Activated B cell treated with CpG ODN at 0.5 μM for 24 hours (primary cell): ENCODE results near the gene LDLR. TPM values are rescaled to one million over a fixed set of nuclear protein-coding genes. Genes with fewer than 3 reads are reported as not detected.
"Not testable (repeated sequence)": the region's sequence is repeated elsewhere in the genome, so short reads cannot be mapped to it uniquely, and the experiment has no call there.

Experiments used
- ATAC-seq: fragments of 200-7000 bp; cut with Tn5 transposase; one replicate; pipeline ENCODE4 v1.10.0; 2021; ENCODE audit warnings: low read depth, mild to moderate bottlenecking, moderate library complexity
- CTCF ChIA-PET: fragments of 350-600 bp; sonication (Branson Sonifier 250); formaldehyde crosslinking; loops from one replicate; lab custom pipeline; 2021; ENCODE audit warnings: antibody characterized with exemption; lab: Charles Lee
- POLR2A ChIA-PET: fragments of 350-600 bp; sonication (Branson Sonifier 250); formaldehyde crosslinking; loops from one replicate; lab custom pipeline; 2021; ENCODE audit warnings: antibody characterized with exemption; lab: Charles Lee
- DNase-seq: peaks from one replicate; pipeline ENCODE4 v3.0.0; 2022
- H3K27ac Mint-ChIP-seq: one replicate; pipeline ENCODE4 v1.8.0; 2020; ENCODE audit warnings: mixed read lengths
- H3K27me3 Mint-ChIP-seq: one replicate; pipeline ENCODE4 v1.8.0; 2021; ENCODE audit warnings: mixed read lengths
- H3K36me3 Mint-ChIP-seq: one replicate; pipeline ENCODE4 v1.8.0; 2021; ENCODE audit warnings: low read depth, mixed read lengths
- H3K4me1 Mint-ChIP-seq: one replicate; pipeline ENCODE4 v1.8.0; 2021; ENCODE audit warnings: mixed read lengths
- H3K4me3 Mint-ChIP-seq: one replicate; pipeline ENCODE4 v1.8.0; 2020; ENCODE audit warnings: mild to moderate bottlenecking, mixed read lengths
- H3K9me3 Mint-ChIP-seq: one replicate; pipeline ENCODE4 v1.8.0; 2020; ENCODE audit warnings: mixed read lengths
- intact Hi-C: fragments of 100-400 bp; cut with micrococcal nuclease; formaldehyde crosslinking; loops from one replicate; pipeline ENCODE4 v1.15.1; 2024
- total RNA-seq: library from RNA; stranded (reverse); gene quantifications from 2 replicates; pipeline ENCODE4 v1.2.3, GENCODE V29; 2022
- TF ChIP-seq, protein P1 (sequence below): fragments of 200-600 bp; IDR thresholded peaks from one replicate; pipeline ENCODE4 v1.8.0; 2022; ENCODE audit warnings: antibody characterized with exemption, mild to moderate bottlenecking

Gene LDLR
- total RNA-seq, 1 donor from 2014 or later, result 20.9 TPM

DNA sequence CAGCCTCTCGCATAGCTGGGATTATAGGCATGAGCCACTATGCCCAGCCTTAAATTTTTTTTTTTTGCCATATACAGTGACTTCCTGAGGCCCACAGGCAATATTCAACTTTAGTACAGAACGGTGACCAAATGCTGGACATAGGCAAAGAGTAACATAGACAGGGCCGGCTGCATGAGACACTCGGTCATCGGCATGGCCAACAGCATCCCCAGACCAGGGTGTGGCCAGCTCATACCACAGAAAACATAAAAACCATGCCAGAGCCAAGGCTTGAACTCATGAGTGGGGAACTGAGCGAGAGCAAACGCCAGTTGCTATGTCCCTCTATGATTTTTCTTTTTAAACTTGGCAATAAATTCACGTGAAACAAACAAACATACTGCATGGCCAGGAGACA, 91.1 kb downstream of the LDLR start:
- H3K4me3 Mint-ChIP-seq, result peak overlapping the region; percentile 70
- no peaks in the 10 kb centered on the region for H3K9me3 Mint-ChIP-seq
- H3K4me1 Mint-ChIP-seq, result peaks cover 20% of the 10 kb centered on the region
- peak overlapping the region; percentile 21 for H3K27ac Mint-ChIP-seq
- ChIA-PET CTCF (no interaction called here), POLR2A (interaction anchor here (0.6 kb wide), 2 partner anchors 32 to 143 kb away, joined by 3 to 4 read pairs; no protein-coding TSS in a partner anchor)
- TF ChIP-seq, protein P1, sequence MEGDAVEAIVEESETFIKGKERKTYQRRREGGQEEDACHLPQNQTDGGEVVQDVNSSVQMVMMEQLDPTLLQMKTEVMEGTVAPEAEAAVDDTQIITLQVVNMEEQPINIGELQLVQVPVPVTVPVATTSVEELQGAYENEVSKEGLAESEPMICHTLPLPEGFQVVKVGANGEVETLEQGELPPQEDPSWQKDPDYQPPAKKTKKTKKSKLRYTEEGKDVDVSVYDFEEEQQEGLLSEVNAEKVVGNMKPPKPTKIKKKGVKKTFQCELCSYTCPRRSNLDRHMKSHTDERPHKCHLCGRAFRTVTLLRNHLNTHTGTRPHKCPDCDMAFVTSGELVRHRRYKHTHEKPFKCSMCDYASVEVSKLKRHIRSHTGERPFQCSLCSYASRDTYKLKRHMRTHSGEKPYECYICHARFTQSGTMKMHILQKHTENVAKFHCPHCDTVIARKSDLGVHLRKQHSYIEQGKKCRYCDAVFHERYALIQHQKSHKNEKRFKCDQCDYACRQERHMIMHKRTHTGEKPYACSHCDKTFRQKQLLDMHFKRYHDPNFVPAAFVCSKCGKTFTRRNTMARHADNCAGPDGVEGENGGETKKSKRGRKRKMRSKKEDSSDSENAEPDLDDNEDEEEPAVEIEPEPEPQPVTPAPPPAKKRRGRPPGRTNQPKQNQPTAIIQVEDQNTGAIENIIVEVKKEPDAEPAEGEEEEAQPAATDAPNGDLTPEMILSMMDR, result no peak
- intact Hi-C loops, result loop anchor here (1.0 kb wide), 1 partner anchor 17 kb away; the partner anchor contains the start of gene KANK2
- DNase-seq (no peak), ATAC-seq (no peak)
- H3K27me3 Mint-ChIP-seq, result peaks cover 11% of the 10 kb centered on the region
- no peaks in the 10 kb centered on the region for H3K36me3 Mint-ChIP-seq

DNA sequence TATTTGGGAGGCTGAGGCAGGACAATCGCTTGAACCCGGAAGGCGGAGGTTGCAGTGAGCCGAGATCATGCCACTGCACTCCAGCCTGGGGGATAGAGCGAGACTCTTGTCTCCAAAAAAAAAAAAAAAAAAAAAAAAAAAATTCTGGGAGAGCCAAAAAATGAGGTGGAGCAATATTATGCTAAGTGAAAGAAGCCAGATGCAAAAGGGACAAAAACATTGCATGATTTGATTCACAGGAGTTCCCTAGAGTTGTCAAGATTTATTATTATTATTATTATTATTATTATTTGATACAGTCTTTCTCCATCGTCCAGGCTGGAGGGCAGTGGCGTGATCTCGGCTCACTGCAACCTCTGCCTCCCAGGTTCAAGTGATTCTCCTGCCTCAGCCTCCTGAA, 91.7 kb downstream of the LDLR start:
- intact Hi-C loops, result loop anchor here (1.0 kb wide), 1 partner anchor 16 kb away; the partner anchor contains the start of gene KANK2
- H3K27ac Mint-ChIP-seq, ATAC-seq, H3K9me3 Mint-ChIP-seq, H3K36me3 Mint-ChIP-seq, DNase-seq, CTCF ChIA-PET, H3K4me3 Mint-ChIP-seq: not testable (repeated sequence)
- Mint-ChIP-seq H3K4me1 (peaks cover 20% of the 10 kb centered on the region), H3K27me3 (peaks cover 11% of the 10 kb centered on the region)
- POLR2A ChIA-PET, result interaction anchor here (0.6 kb wide), 2 partner anchors 31 to 143 kb away, joined by 3 to 4 read pairs; no protein-coding TSS in a partner anchor

DNA sequence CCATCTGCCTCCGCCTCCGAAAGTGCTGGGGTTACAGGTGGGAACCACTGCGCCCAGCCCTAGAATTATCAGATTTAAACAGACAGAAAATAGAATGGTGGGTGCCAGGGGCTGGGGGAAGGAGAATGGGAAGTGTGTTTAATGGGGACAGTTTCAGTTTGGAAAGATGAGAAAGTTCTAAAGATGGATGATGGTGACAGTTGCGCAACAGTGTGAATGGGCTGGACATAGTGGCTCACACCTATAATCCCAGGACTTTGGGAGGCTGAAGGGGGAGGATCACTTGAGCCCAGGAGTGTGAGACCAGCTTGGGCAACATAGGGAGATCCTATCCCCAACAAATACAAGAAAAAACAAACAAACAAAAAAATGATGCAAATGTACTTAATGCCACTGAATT, 92.2 kb downstream of the LDLR start:
- Mint-ChIP-seq H3K9me3 (no peaks in the 10 kb centered on the region), H3K4me1 (peaks cover 20% of the 10 kb centered on the region), H3K36me3 (no peaks in the 10 kb centered on the region), H3K27me3 (peaks cover 11% of the 10 kb centered on the region), H3K4me3 (no peak overlapping the region), H3K27ac (peak overlapping the region; percentile 12)
- TF ChIP-seq, protein P1, result no peak
- ChIA-PET POLR2A (no interaction called here), CTCF (no interaction called here)
- intact Hi-C loops, result no loop called here
- DNase-seq (no peak), ATAC-seq (no peak)

Other genes starting within 250 kb of the LDLR start
- 0.62 and 1.0 TPM in 2 replicates for gene C19orf38, start 241.0 kb upstream of the LDLR start, total RNA-seq
- gene CARM1, start 217.9 kb upstream of the LDLR start, total RNA-seq, result 32.3 and 39.1 TPM in 2 replicates
- 23.0 and 23.9 TPM in 2 replicates for gene YIPF2, start 160.8 kb upstream of the LDLR start, total RNA-seq
- 16.6 and 19.5 TPM in 2 replicates for gene TIMM29, start 160.7 kb upstream of the LDLR start, total RNA-seq
- gene SMARCA4, start 128.4 kb upstream of the LDLR start, total RNA-seq, result 85.1 and 93.6 TPM in 2 replicates
- gene SPC24, start 66.3 kb downstream of the LDLR start, total RNA-seq, result 0.98 and 1.3 TPM in 2 replicates
- 2.3 and 3.3 TPM in 2 replicates for gene KANK2, start 108.1 kb downstream of the LDLR start, total RNA-seq
- not detected in 2 replicates for gene ANGPTL8, start 150.2 kb downstream of the LDLR start, total RNA-seq
- 7.7 and 9.6 TPM in 2 replicates for gene DOCK6, start 173.1 kb downstream of the LDLR start, total RNA-seq
- gene TSPAN16, start 206.7 kb downstream of the LDLR start, total RNA-seq, result not detected in 2 replicates